ENCODE results near the gene BCL10. TPM values are rescaled to one million over a fixed set of nuclear protein-coding genes. Genes with fewer than 3 reads are reported as not detected.
A peak's percentile ranks its signal among the peaks of the same experiment; 100 is the strongest.

The BCL10 gene
- total RNA-seq, 1 donor from 2014 or later: 43.0 TPM

DNA sequence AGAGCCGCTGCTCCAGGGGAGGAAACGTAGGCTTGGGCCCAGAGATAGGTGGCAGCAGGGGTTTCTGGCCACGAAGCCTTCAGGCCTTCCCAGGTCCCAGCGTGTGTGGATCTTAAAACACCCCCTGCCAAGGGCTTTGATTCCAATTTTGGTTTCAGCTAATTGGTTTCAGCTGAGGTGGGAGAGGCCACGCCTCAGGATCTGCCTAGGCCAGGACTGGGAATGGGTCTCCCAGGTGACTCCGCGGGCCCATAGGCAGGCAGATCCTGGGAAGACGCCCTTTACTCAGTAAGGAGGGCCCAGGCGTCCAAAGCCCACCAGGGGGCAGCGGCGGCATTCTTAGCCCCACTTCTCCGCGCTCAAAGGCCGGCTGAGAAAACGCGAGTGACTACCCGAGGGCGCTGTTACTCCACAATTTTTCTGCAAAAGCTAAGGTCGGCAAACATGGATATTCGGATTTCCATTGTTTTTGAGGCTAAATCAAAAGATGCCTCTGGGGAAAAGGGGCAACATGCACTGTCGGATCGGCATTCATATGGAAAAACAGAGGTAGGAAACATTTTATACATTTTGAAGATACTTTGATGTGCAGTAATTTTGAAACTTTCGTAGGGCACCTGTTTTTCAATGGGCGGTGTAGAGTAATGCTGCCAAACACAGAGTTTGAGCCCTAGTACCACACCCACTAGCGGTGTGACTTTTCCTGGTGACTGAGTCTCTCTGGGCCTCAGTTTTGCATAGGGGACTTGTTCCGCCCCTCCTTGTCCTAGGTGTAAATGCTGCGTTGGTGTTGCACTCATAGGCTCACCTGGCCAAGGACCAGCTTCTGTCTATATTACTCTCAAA lies 31.8 kb upstream of the BCL10 start:
- TF ChIP-seq, protein P1, sequence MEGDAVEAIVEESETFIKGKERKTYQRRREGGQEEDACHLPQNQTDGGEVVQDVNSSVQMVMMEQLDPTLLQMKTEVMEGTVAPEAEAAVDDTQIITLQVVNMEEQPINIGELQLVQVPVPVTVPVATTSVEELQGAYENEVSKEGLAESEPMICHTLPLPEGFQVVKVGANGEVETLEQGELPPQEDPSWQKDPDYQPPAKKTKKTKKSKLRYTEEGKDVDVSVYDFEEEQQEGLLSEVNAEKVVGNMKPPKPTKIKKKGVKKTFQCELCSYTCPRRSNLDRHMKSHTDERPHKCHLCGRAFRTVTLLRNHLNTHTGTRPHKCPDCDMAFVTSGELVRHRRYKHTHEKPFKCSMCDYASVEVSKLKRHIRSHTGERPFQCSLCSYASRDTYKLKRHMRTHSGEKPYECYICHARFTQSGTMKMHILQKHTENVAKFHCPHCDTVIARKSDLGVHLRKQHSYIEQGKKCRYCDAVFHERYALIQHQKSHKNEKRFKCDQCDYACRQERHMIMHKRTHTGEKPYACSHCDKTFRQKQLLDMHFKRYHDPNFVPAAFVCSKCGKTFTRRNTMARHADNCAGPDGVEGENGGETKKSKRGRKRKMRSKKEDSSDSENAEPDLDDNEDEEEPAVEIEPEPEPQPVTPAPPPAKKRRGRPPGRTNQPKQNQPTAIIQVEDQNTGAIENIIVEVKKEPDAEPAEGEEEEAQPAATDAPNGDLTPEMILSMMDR (IDR thresholded peaks at IDR 0.05; ENCODE audit: insufficient read depth, low read length, poor library complexity, severe bottlenecking): peak; percentile 100

DNA sequence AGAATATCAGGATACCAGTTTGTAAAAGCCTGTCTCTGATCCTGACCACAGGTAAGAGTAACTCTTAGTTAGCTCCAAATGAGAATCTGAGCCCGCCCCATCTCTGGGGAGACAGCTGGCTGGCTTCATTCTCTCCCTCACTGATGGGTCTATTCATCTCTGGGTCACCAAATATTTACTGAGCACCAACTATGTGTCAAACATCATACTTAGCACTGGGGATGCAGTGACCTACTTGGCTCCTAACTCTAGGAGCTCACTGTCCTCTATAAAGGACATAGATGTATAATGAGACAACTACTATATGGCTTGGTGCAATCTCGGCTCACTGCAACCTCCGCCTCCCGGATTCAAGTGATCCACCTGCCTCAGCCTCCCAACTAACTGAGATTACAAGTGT lies 29.8 kb upstream of the BCL10 start:
- no peaks in the 10 kb centered on the region for H3K36me3 ChIP-seq (ENCODE audit: control insufficient read depth, insufficient read depth, low read length)
- H3K27me3 ChIP-seq (ENCODE audit: control insufficient read depth, insufficient read depth, low read length): no peaks in the 10 kb centered on the region
- no peak for DNase-seq (ENCODE audit: low read depth)
- TF ChIP-seq, protein P1 (IDR thresholded peaks at IDR 0.05; ENCODE audit: insufficient read depth, low read length, poor library complexity, severe bottlenecking): no peak
- H3K4me3 ChIP-seq (ENCODE audit: low read depth, low read length): no peak overlapping the region

More for the DNA sequence above, 31.8 kb upstream of the BCL10 start:
- Histone ChIP-seq H3K27me3 (ENCODE audit: control insufficient read depth, insufficient read depth, low read length) (no peaks in the 10 kb centered on the region), H3K4me3 (ENCODE audit: low read depth, low read length) (no peak overlapping the region), H3K36me3 (ENCODE audit: control insufficient read depth, insufficient read depth, low read length) (no peaks in the 10 kb centered on the region)
- no peak for DNase-seq (ENCODE audit: low read depth)

DNA sequence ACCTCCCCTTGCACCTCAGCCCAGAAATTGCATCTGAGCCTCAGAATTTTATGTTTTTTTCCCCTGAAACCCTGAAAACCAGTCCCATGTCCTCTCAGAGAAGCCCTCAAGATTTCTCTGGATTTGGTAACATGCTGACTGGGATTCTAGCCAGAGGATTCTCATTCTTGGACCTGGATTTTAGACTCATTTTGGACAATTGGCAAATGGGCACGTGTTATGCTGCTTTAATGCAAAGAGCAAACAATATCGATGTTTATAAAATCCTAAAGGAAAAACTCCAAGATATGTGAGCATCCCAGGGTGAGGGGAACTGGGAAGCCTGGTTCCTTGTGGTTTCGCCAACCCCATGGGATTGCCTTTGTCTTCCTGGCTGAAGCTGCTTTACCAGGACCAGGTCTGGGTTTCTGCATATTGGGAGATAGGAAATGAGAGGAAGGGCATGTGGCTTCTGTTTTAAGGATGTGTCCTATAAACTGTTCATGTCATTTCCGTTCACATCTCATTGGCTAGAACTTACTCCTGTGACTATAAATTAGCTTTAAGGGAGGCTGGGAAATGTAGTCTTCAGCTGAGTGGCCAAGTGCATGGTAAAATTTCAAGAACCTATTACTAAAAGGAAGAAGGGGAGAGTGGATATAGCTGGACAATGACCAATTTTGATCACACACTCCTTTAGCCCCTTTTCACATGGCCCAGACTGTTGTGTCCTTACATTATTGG lies 27.2 kb upstream of the BCL10 start:
- H3K36me3 ChIP-seq (ENCODE audit: control insufficient read depth, insufficient read depth, low read length): no peaks in the 10 kb centered on the region
- no peak overlapping the region for H3K4me3 ChIP-seq (ENCODE audit: low read depth, low read length)
- H3K27me3 ChIP-seq (ENCODE audit: control insufficient read depth, insufficient read depth, low read length): no peaks in the 10 kb centered on the region
- TF ChIP-seq, protein P1 (IDR thresholded peaks at IDR 0.05; ENCODE audit: insufficient read depth, low read length, poor library complexity, severe bottlenecking): no peak
- DNase-seq (ENCODE audit: low read depth): no peak

DNA sequence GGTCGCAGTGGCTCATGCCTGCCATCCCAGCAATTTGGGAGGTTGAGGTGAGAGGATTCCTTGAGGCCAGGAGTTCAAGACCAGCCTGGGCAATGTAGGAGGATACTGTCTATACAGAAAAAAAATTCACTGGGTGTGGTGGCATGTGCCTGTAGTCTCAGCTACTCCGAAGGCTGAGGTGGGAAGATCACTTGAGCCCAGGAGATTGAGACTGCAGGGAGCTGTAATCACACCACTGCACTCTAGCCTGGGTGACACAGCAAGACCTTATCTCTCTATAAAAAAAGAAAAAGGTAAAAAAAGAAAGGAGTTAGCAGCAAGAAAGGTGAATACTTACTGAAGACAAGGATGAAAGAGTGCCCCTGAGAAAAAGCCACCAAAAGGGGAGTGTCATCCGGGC lies 23.7 kb upstream of the BCL10 start:
- TF ChIP-seq, protein P1 (IDR thresholded peaks at IDR 0.05; ENCODE audit: insufficient read depth, low read length, poor library complexity, severe bottlenecking): no peak
- Histone ChIP-seq H3K36me3 (ENCODE audit: control insufficient read depth, insufficient read depth, low read length) (no peaks in the 10 kb centered on the region), H3K4me3 (ENCODE audit: low read depth, low read length) (no peak overlapping the region), H3K27me3 (ENCODE audit: control insufficient read depth, insufficient read depth, low read length) (no peaks in the 10 kb centered on the region)
- DNase-seq (ENCODE audit: low read depth): no peak

DNA sequence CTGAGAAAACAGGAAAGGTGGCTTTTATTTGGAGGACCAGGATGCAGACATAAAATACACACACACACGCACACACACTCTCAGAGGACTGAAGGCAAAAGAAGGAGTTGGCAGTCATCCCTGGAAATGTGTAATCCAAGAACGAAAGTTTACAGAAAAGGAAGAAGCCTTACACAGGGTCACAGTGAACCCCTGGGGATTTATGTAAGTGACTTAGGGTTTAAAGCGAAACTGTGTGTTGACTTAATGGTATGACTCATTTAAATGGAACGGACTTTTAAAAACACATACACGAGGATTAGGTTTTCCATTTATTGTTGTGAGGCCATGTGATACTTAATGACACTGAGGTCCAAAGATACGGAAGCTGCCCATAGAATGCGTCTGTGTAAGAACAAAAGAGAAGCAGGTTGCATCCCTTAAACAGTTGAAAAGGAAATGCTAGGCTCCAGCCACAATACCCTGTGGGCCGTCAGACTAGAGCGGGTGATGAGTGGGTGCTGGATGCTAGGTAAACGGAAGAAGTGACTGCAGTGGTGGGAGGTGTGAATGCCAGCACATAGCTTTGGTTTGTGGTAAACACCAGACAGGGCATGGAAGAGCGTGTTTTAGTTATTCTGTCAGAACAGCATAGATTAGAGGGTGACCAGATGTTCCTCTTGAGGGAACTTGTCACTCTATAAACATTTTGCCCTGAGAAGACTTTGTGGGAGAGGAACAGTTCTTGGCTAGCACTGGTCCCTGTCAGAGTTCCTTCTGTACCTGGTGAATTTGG lies 21.6 kb upstream of the BCL10 start:
- H3K4me3 ChIP-seq (ENCODE audit: low read depth, low read length): no peak overlapping the region
- no peaks in the 10 kb centered on the region for H3K27me3 ChIP-seq (ENCODE audit: control insufficient read depth, insufficient read depth, low read length)
- DNase-seq (ENCODE audit: low read depth): peak; percentile 97
- H3K36me3 ChIP-seq (ENCODE audit: control insufficient read depth, insufficient read depth, low read length): no peaks in the 10 kb centered on the region
- TF ChIP-seq, protein P1 (IDR thresholded peaks at IDR 0.05; ENCODE audit: insufficient read depth, low read length, poor library complexity, severe bottlenecking): no peak

Measured in kidney epithelial cell (primary cell).